GM18498 (cell line): ENCODE data around the gene FRMD8.
A peak's percentile ranks its signal among the peaks of the same experiment; 100 is the strongest.

Experiments used
- ATAC-seq: cut with Tn5 transposase; IDR thresholded peaks from one replicate; pipeline ENCODE4 v1.9.1; 2021; ENCODE audit warnings: mild to moderate bottlenecking, moderate library complexity; ENCODE audit not compliant: unreplicated experiment

Gene FRMD8

DNA sequence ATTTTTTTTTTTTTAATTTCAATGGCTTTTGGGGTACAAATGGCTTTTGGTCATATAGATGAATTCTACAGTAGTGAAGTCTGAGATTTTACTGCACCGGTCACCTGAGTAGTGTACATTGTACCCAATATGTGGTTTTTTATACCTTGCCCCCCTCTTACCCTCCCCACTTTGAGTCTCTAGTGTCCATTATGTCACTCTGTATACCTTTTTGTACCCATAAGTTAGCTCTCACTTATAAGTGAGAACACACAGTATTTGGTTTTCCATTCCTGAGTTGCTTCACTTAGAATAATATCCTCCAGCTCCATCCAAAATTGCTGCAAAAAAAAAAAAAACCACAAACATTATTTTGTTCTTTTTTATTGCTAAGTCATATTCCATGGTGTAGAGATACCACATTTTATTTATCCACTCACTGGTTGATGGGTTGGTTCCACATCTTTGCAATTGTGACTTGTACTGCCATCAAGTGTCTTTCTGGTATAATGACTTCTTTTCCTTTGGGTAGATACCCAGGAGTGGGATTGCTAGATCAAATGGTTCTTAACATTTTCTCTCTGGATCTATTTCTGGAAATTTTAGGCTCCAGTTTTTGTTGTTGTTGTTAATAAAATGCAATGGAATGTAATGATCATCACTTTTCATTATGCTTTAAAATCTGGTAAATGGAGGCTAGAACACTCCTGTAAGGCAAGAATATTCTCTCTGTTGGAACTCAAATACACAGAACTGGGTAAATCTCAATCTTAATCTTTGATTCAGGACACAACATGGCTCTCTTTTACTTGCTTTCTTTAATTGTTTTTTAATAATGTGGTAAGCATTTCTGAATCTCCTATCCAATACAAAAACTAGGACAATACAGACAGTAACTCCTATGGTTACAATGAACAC, 46.5 kb downstream of the FRMD8 start:
- ATAC-seq, result no peak

GRCh38 chr11:65433657-65434056, 47.2 kb downstream of the FRMD8 start:
- ATAC-seq, result no peak

- no peak for ATAC-seq
These were observed 47.7 kb downstream of the FRMD8 start for GRCh38 chr11:65434057-65434666.

DNA sequence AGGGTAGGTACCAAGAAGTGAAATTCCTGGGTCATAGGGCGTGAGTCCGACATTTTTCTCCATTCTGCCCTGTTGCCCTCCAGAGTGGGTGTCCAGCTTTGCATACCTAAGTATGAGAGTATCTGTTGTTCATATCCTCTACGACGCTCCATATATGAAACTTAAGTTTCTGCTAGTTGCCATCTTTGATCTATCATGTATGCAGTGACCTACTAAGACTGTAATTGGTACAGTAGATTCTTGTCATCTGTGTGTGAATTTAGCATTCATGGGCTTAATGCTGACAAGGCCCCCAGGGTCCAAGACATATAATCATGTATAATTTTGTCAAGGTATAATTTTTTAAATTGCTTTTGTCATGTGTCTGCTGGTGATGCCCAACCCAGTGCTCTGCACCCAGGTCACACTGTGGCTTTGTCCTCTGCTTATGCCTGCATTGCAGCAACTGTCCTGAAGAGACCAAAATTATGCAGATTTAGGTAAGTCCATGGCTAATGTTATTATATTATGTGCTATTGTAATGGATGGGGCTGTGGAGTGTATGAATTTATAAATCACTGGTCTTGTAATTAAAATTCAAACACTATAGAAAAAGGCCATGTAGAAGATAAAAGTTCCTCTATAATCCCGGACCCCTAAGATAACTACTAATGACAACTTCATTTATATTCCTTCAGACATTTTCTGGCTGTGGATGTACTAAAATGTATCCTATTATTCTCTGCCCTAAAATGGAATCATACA, 48.4 kb downstream of the FRMD8 start:
- no peak for ATAC-seq

DNA sequence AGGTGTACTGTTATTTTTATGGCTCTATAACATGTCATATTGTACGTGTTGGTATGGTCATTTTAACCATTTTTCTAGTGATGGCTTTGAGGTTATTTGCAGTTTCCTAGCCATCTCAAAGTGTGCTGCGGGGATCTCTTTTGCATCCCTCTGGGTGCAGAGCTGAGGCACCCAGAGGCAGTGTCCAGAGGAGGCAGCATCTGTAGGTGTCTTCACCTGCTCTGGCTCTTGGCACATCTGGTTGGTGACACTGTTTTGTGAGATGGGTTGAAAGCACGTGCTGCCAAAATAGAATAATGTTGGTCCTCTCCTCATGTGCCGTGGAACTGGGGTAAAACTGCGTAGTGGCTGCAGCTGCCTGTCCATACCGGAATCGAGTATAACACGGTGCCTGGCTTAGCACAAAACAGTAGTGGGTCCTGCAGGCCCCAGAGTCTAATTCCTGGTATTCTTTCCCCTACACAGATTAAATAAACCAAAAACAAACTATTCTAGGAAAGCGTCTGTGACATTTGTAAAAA, 49.0 kb downstream of the FRMD8 start:
- ATAC-seq, result no peak

DNA sequence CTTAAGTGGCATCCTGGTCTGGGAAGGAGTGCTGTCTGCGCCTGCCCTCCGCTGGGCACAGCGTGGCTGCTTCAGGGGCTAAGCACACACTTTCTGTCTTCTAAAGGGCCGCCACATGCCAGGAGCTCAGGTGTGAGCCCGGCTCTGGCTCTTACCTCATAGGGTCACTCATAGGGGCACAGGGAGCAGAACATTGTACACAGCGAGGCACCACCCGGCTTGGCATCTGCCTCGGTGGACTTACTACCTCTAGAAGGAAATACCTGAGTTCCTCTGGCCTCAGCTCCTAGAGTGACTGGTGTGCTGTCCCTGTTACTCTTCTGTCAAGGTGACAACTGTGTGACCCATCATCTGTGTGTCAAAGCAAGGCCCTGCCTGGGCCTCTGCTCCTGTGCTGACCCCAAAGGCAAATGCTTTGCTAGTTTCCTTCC, 49.6 kb downstream of the FRMD8 start:
- no peak for ATAC-seq

GRCh38 chr11:65436412-65437032, 50.1 kb downstream of the FRMD8 start:
- no peak for ATAC-seq

- no peak for ATAC-seq
These were observed 51.2 kb downstream of the FRMD8 start for GRCh38 chr11:65437436-65438227.

DNA sequence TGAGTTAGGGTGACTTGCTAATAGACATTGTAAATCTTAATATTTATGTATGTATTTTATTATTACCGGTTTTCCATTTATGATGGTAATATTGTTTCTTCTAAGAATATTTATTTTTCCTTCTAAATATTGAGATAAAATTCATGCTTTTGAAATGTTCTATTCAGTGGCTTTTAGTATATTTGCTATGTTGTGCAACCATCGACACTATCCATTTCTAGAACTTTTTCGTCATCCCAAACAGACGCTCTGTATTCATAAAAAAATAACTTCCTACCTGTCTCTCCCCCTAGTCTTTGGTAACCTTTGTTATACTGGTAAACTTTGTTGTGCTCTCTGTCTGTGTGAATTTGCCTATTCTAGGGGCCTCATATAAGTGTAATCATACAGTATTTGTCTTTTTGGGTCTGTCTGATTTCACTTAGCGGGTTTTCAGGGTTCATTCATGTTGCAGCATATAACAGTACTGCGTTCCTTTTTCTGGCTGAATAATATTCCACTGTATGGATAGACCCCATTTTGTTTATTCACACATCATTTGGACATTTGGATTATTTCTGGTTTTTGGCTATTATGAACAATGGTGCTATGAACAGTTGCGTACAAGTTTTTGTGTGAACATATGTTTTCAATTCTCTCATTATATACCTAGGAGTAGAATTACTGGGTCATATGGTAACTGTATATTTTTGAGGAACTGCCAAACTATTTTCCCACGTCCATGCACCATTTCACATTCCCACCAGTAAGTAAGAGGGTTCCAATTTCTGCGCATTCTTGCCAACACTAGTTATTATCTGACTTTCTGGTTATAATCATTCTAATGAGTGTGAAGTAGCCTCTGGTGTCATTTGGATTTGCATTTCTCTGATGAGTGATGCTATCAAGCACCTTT, 52.1 kb downstream of the FRMD8 start:
- no peak for ATAC-seq

DNA sequence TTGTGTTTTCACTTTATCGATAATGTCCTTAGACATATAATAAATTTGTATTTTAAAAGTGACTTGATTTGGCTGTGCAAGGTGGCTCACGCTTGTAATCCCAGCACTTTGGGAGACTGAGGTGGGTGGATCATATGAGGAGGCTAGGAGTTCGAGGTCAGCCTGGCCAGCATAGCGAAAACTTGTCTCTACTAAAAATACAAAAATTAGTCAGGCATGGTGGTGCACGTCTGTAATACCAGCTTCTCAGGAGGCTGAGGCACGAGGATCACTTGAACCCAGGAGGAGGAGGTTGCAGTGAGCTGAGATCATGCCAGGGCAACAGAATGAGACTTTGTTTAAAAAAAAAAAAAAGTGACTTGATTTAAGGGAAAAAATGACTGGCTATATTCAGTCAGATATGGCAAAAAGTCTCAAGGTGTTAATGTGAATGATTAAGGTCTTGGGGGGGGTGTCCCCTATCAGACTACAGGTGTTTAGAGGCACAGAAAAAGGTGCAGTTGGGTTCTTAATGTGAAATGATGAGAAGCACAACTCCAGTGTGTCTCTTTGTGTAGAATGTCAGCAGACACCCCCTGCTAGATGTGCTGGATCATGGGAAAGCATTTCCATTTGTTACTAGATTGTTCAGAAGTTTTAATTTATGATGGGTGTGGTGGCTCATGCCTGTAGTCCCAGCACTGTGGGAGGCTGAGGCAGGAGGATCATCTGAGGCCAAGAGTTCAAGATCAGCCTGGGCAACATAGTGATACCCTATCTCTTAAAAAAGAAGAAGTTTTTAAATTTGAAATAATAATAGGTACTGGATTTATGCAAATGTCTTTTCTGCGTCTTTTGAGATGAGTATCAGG, 53.1 kb downstream of the FRMD8 start:
- no peak for ATAC-seq

- ATAC-seq, result peak; percentile 66
These were observed 54.5 kb downstream of the FRMD8 start for GRCh38 chr11:65440831-65441499.

DNA sequence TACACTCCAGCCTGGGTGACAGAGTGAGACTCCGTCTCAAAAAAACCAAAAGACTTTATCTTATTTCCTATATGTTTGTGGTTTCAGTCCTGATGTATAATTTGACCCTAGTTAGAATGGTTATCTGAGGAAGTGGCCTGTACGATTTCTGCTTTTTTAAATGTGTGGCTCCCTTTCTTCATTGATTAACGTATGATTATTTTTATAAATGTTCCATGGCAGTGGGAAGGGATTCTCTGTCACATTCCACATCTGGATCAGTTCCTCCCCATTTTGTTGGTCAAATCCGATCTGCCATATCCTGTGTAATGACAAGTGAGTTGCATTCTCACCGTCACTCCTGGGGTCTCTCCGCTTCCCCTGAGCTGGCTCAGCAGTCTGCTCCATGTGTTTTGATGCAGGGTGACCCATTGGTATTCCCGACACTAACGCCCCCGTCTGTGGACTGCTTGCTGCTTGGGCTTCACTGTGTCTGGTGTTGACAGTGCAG, 56.5 kb downstream of the FRMD8 start:
- ATAC-seq, result no peak

DNA sequence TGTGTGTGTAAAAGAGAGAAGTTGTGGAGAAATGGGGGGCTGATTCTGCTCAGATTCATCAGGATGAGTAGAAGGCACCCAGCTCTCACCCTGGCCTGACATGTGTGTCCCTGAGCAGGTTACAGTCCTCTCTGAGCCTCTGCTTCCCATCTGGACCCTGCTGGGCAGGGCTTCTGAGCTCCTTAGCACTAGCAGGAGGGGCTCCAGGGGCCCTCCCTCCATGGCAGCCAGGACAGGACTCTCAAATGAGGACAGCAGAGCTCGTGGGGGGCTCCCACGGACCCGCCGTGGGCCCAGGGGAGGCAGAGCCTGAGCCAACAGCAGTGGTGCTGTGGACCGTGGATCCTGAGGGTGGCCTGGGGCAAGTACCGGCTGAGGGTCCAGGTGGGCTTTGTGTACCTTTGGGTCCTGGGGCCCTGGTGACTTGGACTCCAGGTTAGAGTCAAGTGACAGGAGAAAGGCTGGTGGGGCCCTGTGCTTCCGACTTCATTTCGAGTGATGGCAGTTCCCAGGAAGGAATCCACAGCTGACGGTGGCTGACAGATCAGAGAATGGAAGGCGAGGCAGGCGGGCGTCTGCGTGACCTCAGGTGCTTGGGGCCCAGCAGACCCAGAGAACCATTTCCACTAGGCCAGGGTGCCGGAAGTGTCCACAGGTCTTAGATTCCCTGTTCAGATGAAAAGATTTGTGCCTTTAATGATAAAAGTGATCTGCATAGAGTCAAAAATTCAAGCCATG, 58.0 kb downstream of the FRMD8 start:
- ATAC-seq, result no peak

- no peak for ATAC-seq
These were observed 58.7 kb downstream of the FRMD8 start for GRCh38 chr11:65445101-65445603.

- ATAC-seq, result no peak
These were observed 59.4 kb downstream of the FRMD8 start for GRCh38 chr11:65445604-65446445.
